ENCODE data around the gene OGFR. TPM values are rescaled to one million over a fixed set of nuclear protein-coding genes. Genes with fewer than 3 reads are reported as not detected.

The OGFR gene
- total and polyA plus RNA-seq, 2 experiments from 2014 or later = 9.6 to 50.6 TPM

DNA sequence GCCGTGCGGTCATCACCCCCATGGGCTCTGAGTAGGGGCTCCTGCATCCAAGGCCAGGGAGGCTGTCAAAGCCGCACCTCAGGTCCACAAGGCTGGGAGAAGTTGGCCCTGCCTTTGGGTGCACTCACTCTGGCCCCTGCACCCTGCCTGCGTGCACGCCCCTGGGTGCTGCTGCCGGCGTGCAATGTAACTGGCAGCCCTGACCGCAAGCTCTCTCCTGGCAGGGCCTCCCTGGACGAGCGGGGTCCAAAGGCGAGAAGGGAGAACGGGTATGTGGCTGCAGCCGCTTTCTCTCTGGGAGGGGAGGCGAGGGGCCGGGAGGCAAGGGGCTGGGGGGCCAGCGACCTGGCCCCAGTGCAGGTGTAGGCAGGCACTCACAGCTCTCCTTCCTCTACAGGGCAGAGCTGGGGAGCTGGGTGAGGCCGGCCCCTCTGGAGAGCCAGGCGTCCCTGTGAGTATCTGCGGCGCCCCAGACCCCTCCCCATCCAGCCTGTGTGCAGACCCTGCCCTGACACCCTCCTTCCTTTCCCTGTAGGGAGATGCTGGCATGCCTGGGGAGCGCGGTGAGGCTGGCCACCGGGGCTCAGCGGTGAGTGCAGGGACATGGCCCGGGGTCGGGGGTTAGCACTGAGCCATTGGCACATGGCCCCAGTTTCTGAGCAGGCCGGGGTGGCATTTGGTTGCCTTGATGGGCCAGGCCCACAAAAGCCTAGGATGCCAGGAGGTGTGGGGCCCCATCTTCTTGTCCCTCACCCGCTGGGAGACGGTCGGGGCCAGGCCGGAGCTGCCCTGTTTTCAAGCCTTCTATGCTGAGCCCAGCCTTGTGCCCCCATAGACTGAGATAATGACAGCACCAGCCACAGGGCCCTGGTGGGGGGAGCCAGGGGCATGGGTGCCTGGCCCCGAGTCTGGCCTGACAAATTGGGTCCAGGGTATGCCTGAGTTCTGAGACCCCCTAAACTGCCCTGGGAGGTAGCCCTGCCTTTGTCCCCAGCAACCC is 24.9 kb downstream of the OGFR start:
- no peak overlapping the region; the same call in 1 of the 2 replicates for H3K27ac Mint-ChIP-seq
- peaks cover 9% of the 10 kb centered on the region for H3K27me3 Mint-ChIP-seq (ENCODE audit: insufficient read depth, low read depth, poor library complexity)
- H4K20me1 ChIP-seq (replicated peaks; ENCODE audit: insufficient read depth) = no peaks in the 10 kb centered on the region
- no peaks in the 10 kb centered on the region for H3K9me2 ChIP-seq (ENCODE audit: insufficient read depth)
- no peaks in the 10 kb centered on the region for H3K27me3 ChIP-seq (ENCODE audit: insufficient read depth)
- no peaks in the 10 kb centered on the region for H3K9me3 Mint-ChIP-seq
- H2AFZ ChIP-seq = no peak overlapping the region
- H3K27ac ChIP-seq (ENCODE audit: low read depth) = no peak overlapping the region
- H3K4me1 ChIP-seq (ENCODE audit: insufficient read depth) = peaks cover 2% of the 10 kb centered on the region; the same call in 1 of the 2 replicates
- H3K4me2 ChIP-seq = no peak overlapping the region
- H3K4me3 ChIP-seq = no peak overlapping the region
- TF ChIP-seq CREB1 (CRISPR knock-in tag; IDR thresholded peaks at IDR 0.05; ENCODE audit: low read depth) (no peak), POLR2AphosphoS5 (IDR thresholded peaks at IDR 0.05; ENCODE audit: low read depth) (0 out of 2 replicates have a peak, but pooled peaks have one; percentile 21)
- H3K36me3 ChIP-seq (ENCODE audit: insufficient read depth) = no peaks in the 10 kb centered on the region
- ATAC-seq (no peak), DNase-seq (ENCODE audit: low spot score) (no peak)
- no peaks in the 10 kb centered on the region for H3K79me2 ChIP-seq (replicated peaks; ENCODE audit: insufficient read depth)
- peaks cover 2% of the 10 kb centered on the region; the same call in 1 of the 2 replicates for H3F3A ChIP-seq (replicated peaks; ENCODE audit: low read depth)
- H3K36me3 Mint-ChIP-seq (ENCODE audit: low read depth) = peaks cover 7% of the 10 kb centered on the region; the same call in 2 of the 3 replicates
- no peak overlapping the region for H3K4me3 Mint-ChIP-seq
- peaks cover 16% of the 10 kb centered on the region for H3K4me1 Mint-ChIP-seq

DNA sequence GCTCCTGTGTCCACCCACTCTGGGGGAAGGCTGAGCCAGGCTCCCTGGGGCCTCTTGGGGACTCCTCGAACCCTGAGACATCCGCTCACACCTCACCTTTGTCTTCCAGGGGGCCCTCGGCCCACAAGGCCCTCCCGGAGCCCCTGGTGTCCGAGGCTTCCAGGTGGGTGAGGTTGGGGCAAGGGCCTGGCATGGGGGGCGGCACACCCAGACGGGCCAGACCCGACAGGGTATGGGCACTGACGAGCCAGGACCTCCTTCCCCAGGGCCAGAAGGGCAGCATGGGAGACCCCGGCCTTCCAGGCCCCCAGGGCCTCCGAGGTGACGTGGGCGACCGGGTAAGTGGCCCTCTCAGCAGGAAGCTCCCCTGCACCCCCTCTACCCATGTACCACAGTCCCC is 25.6 kb downstream of the OGFR start:
- ATAC-seq (no peak), DNase-seq (ENCODE audit: low spot score) (no peak)
- H3K27me3 ChIP-seq (ENCODE audit: insufficient read depth) = no peaks in the 10 kb centered on the region
- no peaks in the 10 kb centered on the region for H3K9me2 ChIP-seq (ENCODE audit: insufficient read depth)
- no peaks in the 10 kb centered on the region for H4K20me1 ChIP-seq (replicated peaks; ENCODE audit: insufficient read depth)
- Mint-ChIP-seq H3K27ac (no peak overlapping the region), H3K4me3 (no peak overlapping the region), H3K4me1 (peaks cover 19% of the 10 kb centered on the region), H3K27me3 (ENCODE audit: insufficient read depth, low read depth, poor library complexity) (peaks cover 6% of the 10 kb centered on the region), H3K9me3 (no peaks in the 10 kb centered on the region), H3K36me3 (ENCODE audit: low read depth) (peaks cover 10% of the 10 kb centered on the region; the same call in 2 of the 3 replicates)
- H3K4me2 ChIP-seq = no peak overlapping the region
- no peak overlapping the region for H3K4me3 ChIP-seq
- H3K27ac ChIP-seq (ENCODE audit: low read depth) = no peak overlapping the region
- no peaks in the 10 kb centered on the region for H3K79me2 ChIP-seq (replicated peaks; ENCODE audit: insufficient read depth)
- no peaks in the 10 kb centered on the region for H3K4me1 ChIP-seq (ENCODE audit: insufficient read depth)
- no peaks in the 10 kb centered on the region for H3K36me3 ChIP-seq (ENCODE audit: insufficient read depth)
- peaks cover 2% of the 10 kb centered on the region; the same call in 1 of the 2 replicates for H3F3A ChIP-seq (replicated peaks; ENCODE audit: low read depth)
- no peak overlapping the region for H2AFZ ChIP-seq
- TF ChIP-seq EZH2 (IDR thresholded peaks at IDR 0.05; ENCODE audit: low read depth, unreplicated experiment) (no peak), NANOG (IDR thresholded peaks at IDR 0.05; ENCODE audit: borderline replicate concordance) (no peak), CREB1 (CRISPR knock-in tag; IDR thresholded peaks at IDR 0.05; ENCODE audit: low read depth) (no peak), ZNF114 (CRISPR knock-in tag; IDR thresholded peaks at IDR 0.05) (no peak), JUNB (IDR thresholded peaks at IDR 0.05; ENCODE audit: unreplicated experiment) (no peak), EZH2phosphoT487 (IDR thresholded peaks at IDR 0.05; ENCODE audit: unreplicated experiment) (no peak), STAT1 (IDR thresholded peaks at IDR 0.05; ENCODE audit: unreplicated experiment) (no peak), POLR2AphosphoS5 (IDR thresholded peaks at IDR 0.05; ENCODE audit: low read depth) (no peak), ZNF331 (CRISPR knock-in tag; IDR thresholded peaks at IDR 0.05; ENCODE audit: low read depth) (no peak)
- TF ChIP-seq, protein P1, sequence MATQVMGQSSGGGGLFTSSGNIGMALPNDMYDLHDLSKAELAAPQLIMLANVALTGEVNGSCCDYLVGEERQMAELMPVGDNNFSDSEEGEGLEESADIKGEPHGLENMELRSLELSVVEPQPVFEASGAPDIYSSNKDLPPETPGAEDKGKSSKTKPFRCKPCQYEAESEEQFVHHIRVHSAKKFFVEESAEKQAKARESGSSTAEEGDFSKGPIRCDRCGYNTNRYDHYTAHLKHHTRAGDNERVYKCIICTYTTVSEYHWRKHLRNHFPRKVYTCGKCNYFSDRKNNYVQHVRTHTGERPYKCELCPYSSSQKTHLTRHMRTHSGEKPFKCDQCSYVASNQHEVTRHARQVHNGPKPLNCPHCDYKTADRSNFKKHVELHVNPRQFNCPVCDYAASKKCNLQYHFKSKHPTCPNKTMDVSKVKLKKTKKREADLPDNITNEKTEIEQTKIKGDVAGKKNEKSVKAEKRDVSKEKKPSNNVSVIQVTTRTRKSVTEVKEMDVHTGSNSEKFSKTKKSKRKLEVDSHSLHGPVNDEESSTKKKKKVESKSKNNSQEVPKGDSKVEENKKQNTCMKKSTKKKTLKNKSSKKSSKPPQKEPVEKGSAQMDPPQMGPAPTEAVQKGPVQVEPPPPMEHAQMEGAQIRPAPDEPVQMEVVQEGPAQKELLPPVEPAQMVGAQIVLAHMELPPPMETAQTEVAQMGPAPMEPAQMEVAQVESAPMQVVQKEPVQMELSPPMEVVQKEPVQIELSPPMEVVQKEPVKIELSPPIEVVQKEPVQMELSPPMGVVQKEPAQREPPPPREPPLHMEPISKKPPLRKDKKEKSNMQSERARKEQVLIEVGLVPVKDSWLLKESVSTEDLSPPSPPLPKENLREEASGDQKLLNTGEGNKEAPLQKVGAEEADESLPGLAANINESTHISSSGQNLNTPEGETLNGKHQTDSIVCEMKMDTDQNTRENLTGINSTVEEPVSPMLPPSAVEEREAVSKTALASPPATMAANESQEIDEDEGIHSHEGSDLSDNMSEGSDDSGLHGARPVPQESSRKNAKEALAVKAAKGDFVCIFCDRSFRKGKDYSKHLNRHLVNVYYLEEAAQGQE (IDR thresholded peaks at IDR 0.05; ENCODE audit: unreplicated experiment) = no peak
- TF ChIP-seq, protein P2, sequence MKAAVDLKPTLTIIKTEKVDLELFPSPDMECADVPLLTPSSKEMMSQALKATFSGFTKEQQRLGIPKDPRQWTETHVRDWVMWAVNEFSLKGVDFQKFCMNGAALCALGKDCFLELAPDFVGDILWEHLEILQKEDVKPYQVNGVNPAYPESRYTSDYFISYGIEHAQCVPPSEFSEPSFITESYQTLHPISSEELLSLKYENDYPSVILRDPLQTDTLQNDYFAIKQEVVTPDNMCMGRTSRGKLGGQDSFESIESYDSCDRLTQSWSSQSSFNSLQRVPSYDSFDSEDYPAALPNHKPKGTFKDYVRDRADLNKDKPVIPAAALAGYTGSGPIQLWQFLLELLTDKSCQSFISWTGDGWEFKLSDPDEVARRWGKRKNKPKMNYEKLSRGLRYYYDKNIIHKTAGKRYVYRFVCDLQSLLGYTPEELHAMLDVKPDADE (IDR thresholded peaks at IDR 0.05) = no peak
- TF ChIP-seq, protein P3, sequence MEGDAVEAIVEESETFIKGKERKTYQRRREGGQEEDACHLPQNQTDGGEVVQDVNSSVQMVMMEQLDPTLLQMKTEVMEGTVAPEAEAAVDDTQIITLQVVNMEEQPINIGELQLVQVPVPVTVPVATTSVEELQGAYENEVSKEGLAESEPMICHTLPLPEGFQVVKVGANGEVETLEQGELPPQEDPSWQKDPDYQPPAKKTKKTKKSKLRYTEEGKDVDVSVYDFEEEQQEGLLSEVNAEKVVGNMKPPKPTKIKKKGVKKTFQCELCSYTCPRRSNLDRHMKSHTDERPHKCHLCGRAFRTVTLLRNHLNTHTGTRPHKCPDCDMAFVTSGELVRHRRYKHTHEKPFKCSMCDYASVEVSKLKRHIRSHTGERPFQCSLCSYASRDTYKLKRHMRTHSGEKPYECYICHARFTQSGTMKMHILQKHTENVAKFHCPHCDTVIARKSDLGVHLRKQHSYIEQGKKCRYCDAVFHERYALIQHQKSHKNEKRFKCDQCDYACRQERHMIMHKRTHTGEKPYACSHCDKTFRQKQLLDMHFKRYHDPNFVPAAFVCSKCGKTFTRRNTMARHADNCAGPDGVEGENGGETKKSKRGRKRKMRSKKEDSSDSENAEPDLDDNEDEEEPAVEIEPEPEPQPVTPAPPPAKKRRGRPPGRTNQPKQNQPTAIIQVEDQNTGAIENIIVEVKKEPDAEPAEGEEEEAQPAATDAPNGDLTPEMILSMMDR (conservative IDR thresholded peaks at IDR 0.05; ENCODE audit: low read depth in 2 of 2) = no peak

All from GM23338 (cell line).